ENCODE results near the gene CYB5R4.
"Not testable (repeated sequence)": the region's sequence is repeated elsewhere in the genome, so short reads cannot be mapped to it uniquely, and the experiment has no call there.

Gene CYB5R4

DNA sequence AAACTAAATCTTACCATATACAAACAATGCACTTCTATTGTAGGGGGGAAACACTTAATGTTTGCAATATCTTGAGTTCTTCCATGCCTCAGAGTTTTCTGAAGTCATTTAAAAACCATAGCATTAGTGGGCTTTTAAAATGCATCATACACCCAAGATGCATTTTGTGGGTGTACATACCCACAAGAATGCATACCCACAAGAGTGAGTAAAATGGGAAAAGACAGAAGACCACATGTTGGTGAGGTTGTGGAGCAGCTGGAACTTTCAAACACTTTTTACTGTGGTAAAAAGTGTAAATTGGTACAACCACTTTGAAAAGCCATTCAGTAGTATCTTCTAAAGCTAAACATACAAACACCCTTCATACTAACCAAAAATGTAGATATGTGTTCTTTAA lies 57.5 kb downstream of the CYB5R4 start:
- no peak for DNase-seq

DNA sequence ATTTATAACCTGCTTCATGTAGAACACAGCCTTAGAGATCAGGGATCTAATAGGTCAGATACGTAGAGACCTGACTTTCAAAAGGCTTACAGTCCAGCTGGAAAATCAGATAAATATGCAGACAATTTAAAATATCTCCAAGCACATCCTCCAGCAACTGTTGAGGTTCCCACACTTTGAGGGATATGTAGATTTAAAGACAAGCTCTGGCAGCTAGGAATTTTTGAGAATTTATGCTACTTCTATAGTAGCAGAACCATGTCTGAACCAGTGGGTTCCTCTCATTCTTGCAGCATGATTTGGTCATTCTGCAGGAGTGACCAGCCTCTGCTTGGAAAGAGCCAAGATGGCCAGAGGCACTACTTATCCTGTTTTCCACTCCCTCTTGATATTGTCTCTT lies 60.5 kb downstream of the CYB5R4 start:
- no peak for DNase-seq

DNA sequence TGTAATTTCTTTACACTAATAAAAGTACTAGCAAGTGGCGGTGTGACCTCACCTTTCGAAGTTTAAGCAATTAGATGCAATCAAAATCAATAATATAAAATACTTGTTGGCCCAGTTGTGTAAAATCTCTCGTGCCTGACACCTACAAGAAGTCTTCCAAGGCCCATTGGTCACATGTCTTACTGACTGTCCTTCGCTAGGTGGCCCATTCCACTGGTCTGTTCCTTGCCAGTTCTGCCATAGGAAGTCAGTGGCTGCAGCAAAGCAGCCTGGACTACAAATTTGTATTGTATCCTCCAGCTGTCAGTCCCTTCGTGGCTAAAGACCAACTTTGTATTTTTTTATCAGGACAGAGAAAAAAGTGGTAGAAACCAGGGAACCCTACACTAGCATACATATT lies 61.8 kb downstream of the CYB5R4 start:
- no peak for DNase-seq

DNA sequence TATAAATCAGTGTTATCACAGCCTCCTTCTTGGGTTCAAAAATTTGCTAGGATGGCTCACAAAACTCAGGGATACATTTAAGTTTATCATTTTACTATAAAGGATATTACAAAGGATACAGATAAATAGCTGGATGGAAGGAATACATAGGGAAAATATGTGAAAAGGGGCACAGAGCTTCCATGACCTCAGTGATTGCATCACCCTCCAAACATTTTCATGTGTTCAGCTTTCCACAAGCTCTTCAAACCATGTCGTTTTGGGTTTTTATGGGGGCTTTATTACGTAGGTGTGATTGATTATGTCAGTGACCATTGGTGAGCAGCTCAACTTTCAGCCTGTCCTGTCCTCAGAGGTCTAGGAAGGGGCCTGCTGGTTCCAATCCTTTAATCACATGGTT lies 68.0 kb downstream of the CYB5R4 start:
- DNase-seq: no peak

DNA sequence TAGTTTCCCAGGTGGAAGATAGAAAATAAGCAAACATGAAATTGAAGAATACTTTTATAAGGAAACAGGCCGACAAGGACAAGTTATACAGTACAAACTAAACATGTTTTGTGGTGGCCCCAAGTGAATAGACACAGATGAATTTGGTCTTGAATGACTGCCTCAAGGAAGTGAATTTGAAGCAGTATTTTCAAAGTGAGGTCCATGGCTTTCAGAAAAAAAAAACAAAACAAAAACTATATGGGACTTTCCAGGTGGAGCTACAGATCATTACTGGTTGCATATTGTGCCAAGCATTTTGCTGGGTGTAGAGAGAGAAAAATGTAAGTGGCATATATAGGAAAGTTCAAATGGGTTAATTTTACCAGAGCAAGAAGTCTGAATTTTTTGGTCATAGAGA lies 68.8 kb downstream of the CYB5R4 start:
- DNase-seq: no peak

DNA sequence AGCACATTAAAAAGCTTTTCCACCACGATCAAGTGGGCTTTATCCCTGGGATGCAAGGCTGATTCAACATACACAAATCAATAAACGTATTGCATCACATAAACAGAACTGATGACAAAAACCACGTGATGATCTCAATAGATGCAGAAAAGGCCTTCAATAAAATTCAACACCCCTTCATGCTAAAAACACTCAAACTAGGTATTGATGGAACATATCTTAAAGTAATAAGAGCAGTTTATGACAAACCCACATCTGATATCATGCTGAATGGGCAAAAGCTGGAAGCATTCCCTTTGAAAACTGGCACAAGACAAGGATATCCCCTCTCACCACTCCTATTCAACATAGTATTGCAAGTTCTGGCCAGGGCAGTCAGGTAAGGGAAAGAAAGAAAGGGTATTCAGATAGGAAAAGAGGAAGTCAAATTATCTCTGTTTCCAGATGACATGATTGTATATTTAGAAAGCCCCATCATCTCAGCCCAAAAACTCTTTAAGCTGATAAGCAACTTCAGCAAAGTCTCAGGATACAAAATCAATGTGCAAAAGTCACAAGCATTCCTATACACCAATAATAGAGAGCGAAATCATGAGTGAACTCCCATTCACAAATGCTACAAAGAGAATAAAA lies 86.8 kb downstream of the CYB5R4 start:
- DNase-seq: not testable (repeated sequence)

DNA sequence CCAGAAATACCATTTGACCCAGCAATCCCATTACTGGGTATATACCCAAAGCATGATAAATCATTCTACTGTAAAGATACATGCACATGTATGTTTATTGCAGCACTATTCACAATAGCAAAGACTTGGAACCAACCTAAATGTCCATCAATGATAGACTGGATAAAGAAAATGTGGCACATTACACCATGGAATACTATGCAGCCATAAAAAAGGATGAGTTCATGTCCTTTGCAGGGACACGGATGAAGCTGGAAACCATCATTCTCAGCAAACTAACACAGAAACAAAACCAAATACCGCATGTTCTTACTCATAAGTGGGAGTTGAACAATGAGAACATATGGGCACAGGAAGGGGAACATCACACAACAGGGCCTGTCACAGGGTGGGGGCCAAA lies 88.5 kb downstream of the CYB5R4 start:
- not testable (repeated sequence) for DNase-seq

DNA sequence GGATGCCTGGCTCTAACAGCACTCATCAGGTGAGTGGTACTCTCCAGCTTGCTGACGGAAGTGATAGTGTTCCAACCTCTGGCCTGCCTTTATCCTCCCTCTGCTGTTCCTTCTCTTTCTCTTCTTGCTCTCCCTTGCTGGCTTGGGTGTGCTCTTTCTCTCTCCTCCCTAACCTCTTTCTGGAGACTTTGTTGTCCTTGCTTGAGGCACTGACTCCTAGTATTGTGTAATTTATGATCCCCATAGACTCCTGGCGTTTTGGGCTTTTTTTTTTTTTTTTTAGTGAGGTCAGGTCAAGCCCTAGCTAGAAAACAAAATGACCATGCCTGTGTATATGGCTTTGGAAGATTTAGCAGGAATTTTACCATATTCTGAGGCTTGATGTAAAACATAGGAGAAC lies 89.4 kb downstream of the CYB5R4 start:
- DNase-seq: no peak

DNA sequence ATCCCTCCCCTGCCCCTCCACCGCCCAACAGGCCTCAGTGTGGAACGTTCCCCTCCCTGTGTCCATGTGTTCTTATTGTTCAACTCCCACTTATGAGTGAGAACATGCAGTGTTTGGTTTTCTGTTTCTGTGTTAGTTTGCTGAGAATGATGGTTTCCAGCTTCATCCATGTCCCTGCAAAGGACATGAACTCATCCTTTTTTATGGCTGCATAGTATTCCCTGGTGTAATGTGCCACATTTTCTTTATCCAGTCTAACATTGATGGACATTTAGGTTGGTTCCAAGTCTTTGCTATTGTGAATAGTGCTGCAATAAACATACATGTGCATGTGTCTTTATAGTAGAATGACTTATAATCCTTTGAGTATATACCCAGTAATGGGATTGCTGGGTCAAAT lies 91.9 kb downstream of the CYB5R4 start:
- DNase-seq: not testable (repeated sequence)

DNA sequence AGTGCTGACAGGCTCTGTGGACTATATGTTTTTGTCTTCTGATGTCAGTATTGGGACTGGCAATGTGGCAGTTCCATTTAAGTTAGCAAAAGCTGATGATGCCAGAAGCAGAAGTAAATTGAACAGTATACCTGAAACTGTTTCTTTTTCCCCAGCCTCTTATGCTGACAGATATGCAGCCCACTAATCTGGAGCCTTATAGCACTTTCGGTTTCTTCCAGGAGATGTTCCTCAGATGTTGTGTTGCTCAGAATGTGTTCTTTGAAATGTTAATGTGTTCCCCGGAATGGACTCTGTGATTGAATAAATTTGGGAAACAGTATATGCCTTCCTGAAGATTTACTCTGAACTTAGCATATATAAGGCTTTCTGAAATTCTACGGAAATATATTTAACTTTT lies 93.3 kb downstream of the CYB5R4 start:
- DNase-seq: no peak

DNA sequence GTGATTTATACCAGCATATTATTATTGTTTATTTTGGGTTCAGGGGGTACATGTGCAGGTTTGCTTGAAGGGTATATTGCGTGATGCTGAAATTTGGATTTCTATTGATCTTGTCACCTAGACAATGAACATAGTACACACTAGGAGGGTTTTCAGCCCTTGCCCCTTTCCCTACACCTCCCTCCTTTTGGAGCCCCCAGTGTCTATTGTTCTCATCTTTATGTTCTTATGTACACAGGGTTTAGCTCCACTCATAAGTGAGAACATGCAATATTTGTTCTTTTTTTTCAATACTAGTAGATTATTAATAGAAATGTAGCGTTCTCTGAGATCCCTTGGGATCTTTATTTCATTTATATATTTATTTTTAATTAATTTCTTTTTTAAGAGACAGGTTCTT lies 94.9 kb downstream of the CYB5R4 start:
- DNase-seq: no peak

DNA sequence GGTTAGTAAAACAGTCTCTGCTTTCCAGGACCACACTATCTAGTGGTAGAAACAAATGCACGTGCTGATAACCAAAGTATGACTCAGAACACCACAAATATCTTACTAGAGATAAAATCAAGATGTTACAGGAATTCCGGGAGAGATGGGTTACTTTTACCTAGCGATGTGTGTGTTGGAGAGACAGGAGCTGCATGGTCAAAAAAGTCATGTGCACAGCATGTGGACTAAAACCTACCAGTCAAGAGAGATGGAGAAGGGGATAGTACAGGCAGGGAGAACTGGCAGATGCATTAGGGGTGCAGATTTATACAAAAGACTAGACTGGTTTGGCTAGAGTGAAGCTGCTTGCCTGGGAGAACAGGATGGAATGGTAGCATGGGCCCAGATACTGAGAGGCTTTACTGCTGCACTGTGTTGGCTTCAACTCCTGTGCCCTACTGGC lies 98.8 kb downstream of the CYB5R4 start:
- no peak for DNase-seq

DNA sequence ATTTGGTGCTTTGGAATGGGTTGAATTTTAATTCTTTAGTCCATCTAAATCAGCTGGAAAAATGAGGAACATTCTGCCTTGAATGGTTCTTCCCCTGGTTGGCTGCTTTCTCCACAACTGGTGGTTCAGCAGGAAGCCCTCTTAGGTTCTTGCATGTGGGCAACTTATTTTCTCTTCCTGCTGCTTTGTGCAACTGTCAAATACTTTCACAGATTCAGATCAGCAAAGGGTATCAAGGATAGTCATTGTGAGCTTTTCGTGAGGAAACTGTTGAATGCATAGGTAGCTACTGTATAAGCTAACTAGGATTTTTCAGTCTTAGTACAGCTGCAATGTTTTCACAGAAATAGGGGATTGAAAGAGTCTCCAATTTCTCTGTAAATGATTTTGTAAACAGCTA lies 101.2 kb downstream of the CYB5R4 start:
- no peak for DNase-seq

DNA sequence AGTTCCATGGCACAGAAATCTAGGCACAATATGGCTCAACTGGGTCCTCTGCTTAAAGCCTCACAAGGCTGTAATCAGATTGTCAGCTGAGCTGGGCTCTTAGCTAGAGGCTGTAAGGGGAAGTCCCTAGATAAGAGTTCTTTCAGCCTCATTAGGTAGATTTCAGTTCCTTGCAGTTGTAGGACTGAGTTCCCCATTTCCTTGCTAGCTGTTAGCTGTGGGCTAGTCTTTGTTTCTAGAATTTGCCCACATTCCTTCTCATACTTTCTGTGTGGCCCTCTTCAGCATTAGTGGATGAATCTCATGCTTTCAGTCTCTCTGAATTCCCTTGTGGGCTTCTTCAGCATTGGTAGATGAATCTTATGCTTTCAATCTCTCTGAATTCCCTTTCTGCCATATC lies 103.1 kb downstream of the CYB5R4 start:
- no peak for DNase-seq

DNA sequence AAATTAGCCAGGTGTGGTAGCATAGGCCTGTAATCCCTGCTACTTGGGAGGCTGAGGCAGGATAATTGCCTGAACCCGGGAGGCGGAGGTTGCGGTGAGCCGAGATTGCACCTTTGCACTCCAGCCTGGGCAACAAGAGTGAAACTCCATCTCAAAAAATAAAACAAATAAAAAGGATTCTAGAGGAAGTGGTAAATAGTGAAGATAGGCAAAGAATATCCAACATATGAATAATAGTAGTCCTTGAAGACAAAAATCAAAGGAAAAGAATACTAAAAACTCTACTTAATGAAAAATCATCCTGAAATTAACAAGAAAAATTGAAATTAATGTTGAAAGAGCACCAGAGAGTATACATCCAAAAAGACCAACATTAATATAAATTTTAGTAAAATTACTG lies 107.0 kb downstream of the CYB5R4 start:
- DNase-seq: no peak

DNA sequence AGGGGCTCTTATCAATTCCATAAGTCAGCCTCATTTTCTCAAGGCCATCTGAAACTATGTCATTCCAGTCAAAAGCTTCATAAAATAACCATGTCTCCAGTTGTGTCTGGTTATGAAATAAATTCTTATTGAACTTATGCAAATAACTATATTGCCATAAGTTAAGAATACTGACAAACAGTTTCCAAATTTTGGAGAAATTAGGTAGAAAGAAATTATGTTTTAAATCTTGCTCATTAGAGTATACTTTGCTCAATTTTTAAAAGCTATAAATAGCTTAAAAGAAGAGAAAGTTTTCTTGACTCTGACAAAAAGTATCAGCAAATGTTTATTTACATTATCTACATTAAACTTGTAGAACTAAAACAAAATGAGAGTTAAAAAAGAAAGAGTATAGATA lies 111.1 kb downstream of the CYB5R4 start:
- no peak for DNase-seq

DNA sequence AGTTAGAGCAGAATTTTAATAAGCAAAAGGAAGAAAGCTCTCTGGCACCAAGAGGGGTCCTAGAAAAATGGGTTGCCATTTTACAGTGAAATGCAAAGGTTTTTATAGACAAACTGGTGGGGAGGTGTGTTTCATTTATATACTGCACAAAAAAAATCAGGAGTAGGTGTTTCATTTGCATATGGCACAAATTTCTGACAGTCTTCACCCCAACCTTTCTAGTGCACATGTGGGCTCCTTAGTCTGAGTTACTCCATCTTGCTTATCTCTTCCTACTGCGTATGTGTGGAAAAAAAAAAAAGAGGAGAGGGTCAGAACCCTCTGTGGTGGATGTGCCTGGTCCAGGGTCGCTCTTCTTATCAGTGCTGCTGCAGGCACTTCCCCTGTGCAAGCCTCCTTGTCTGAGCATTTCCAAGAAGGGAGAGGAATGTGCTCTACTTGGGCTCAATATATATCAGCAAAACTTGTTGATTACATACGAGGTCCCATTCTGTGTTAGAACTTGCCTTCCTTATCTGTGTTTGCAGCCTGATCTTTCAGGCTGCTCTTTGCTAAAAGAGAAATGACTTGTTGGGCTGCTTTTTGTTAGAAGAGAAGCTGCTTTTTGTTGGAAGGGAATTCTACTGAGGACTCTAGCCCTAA lies 115.0 kb downstream of the CYB5R4 start:
- no peak for DNase-seq

DNA sequence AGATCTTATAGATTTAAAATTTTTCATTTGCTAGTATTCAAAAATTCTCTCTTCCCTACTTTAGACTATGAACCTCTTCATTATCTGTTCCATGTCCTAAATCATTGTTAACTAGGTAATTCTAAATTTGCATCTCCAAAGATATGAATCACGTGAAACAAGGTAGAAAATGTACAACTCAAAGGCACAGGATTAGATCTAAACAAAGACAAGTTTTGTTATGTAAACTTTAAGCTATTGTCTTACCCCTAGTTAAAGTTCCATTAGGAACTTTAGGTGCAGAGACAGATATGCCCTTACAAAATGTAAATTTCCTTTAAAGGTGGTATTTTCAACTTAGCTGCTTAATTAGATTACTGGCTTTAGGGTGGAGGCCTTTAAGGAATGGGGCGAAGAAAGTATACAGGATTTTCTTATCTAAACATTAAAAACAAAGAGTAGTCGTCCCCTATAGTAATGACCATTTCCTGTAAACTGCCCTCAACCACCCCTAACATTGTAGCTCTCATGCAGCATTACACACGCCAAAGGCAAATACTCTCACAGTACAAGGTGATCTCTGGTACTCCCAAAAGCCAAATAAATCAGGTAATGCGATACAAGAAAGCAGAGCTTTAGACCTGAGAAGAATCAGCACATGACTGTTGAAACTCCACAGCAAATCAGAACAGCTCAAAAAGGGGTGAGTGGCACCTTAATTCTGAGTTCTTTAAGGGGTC lies 116.7 kb downstream of the CYB5R4 start:
- DNase-seq: no peak

DNA sequence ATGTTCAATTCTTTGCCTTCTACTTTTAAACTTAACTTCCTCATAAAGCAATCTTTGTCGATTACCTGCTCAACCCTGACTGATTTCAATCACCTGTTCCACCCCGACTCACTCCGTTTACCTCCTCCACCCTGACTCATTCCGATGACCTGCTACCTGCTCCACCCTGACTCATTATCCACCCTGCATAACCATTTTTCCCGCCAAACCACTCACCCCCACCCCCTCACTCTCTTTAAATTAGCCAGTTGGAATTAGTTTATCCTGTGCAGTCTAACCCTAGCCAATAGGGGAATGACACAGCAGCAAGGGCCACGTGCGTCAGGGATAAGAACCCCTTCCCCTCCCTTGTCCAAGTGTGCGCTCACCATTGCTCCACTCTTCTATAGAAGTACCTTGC lies 117.4 kb downstream of the CYB5R4 start:
- DNase-seq: no peak

DNA sequence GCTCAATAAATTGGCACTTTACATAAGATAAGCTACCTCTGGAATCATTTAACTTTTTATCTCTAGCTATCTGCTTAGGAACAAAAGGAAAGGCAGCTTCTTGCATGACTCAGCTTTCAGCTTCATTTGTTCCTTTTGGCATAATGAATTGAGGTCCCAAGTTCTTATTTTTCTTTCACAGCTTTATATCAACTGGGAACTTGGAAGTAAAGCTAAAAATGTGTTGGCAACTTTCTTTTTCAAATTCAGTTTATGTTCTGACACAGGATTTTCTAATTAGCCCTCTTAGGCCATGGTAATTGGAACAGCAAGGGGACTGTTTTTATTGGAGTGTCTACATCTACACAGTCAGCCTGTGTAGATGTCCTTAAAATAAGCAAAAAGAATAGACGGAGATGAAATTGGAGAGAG lies 118.8 kb downstream of the CYB5R4 start:
- DNase-seq: no peak

DNA sequence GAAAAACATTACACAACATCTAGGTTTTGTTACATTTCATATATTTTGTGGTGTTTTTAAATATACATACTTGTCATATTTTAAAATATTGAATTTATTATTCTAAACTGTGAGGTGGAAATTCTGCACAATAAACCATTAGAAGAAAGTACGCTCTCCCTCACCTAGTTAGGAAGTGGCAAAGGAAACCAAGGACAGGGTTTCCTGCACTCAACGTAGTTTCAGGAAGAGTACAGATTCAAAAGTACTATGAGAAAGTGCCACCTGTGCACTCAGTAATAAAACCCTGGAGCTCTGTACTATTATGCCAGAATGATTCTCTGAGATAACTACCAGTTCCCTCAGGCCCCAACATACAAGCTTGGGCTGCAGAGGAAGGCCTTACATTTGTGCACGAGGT lies 119.5 kb downstream of the CYB5R4 start:
- DNase-seq: no peak

DNA sequence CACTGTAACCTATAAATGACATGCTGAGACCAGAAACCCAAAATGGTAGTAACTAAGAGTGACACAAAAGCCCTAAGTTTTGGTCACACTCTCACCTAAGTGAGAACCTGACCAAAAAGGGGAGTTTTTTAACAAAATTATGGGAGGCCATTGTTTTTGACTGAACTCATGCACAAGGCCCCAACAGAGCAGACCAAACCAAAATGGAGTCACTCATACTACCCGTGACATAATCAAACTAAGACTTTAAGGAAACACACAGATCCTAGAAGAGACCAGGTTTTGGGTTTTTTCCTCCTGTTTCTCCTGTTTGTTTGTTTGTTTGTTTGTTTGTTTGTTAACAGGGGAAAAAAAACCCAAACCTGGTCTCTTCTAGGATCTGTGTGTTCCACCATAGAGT lies 124.9 kb downstream of the CYB5R4 start:
- no peak for DNase-seq

DNA sequence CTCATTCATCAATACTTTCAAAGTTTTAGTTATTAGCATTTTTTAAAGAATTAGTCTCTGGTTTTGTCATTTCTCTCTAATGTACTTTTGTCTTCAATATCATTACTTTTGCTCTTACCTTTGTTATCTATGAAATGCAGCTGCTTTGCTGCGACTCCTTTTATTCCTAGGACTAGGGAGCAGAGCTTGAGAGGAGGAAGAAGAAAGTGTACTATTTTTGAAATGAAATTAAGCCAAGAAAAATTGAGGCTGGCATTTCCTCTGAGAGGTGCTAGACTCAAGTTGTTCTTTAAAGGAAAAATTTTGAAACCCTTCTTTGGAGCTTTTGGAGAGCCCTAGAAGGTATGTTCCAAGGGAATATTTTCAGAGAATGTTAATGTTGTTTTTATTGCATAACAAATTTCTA lies 125.8 kb downstream of the CYB5R4 start:
- no peak for DNase-seq

DNA sequence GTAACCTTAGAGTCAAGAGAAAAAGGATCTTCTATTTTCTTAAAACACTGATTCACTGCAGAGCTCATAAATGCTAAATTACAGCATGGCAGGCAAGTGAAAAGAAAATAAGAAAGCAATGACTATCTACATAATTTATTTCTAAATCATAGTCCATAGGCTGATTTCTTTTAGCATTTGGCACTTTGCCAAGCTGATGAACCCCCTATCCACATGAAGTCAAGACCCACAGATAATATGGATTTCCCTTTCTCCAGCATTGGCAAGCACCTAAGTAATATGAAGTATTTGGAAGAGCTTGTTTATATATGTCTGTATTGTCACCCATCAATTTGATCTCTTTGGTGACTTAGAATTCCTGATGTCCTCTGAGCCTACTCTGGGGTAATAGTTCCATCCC lies 126.2 kb downstream of the CYB5R4 start:
- no peak for DNase-seq

Data from activated gamma-delta T cell (primary cell).